SK-N-MC (cell line): ENCODE data around the gene FOSL2.
"Not testable (repeated sequence)": the region's sequence is repeated elsewhere in the genome, so short reads cannot be mapped to it uniquely, and the experiment has no call there.

ENCODE experiments used
- DNase-seq: peaks from one replicate; pipeline ENCODE4 v3.0.0-alpha.2; 2011; ENCODE audit warnings: low read depth, low spot score
- H3K27ac ChIP-seq: fragments of 200-600 bp; sonication (generic); 2 replicates; pipeline ENCODE4 v1.5.1; 2016; ENCODE audit warnings: mixed run types
- H3K36me3 ChIP-seq: fragments of 200-600 bp; sonication (generic); 2 replicates; pipeline ENCODE4 v1.6.1; 2017; ENCODE audit warnings: antibody characterized with exemption, low read length, mixed read lengths; ENCODE audit not compliant: insufficient read depth
- H3K4me3 ChIP-seq: fragments of 200-600 bp; sonication (generic); 2 replicates; pipeline ENCODE4 v1.5.1; 2016
- H3K9ac ChIP-seq: fragments of 200-600 bp; sonication (generic); 2 replicates; pipeline ENCODE4 v1.8.0; 2017; ENCODE audit warnings: mixed run types, mixed read lengths; ENCODE audit not compliant: insufficient read length
- H3K9me3 ChIP-seq: fragments of 200-600 bp; sonication (generic); 2 replicates; pipeline ENCODE4 v1.6.1; 2017; ENCODE audit warnings: low read depth, mild to moderate bottlenecking, antibody characterized with exemption, low read length, moderate library complexity, mixed read lengths
- EZH2 ChIP-seq: fragments of 200-600 bp; sonication (generic); IDR thresholded peaks from one replicate; pipeline ENCODE4 v1.6.1; 2017; ENCODE audit warnings: antibody characterized with exemption
- FOXP2 ChIP-seq: optimal IDR thresholded peaks from 2 replicates; pipeline ENCODE3; 2011; ENCODE audit warnings: mild to moderate bottlenecking, moderate library complexity; ENCODE audit not compliant: insufficient read depth; ENCODE audit errors: extremely low read length, control extremely low read depth
- POLR2AphosphoS5 ChIP-seq: IDR thresholded peaks from 2 replicates; pipeline ENCODE4 v1.6.1; 2012; ENCODE audit warnings: mild to moderate bottlenecking, low read depth, low read length, borderline replicate concordance

Gene FOSL2

GRCh38 chr2:28368357-28368798 lies 24.3 kb upstream of the FOSL2 start:
- no peak overlapping the region for H3K27ac ChIP-seq
- no peak overlapping the region for H3K4me3 ChIP-seq
- DNase-seq = no peak
- no peak for TF ChIP-seq POLR2AphosphoS5
- no peak for TF ChIP-seq EZH2
- no peak for TF ChIP-seq FOXP2
- H3K9me3 ChIP-seq = no peaks in the 10 kb centered on the region
- H3K9ac ChIP-seq = no peak overlapping the region
- no peaks in the 10 kb centered on the region for H3K36me3 ChIP-seq

GRCh38 chr2:28369358-28369757 lies 23.3 kb upstream of the FOSL2 start:
- no peaks in the 10 kb centered on the region for H3K36me3 ChIP-seq
- no peak for TF ChIP-seq FOXP2
- no peak for TF ChIP-seq EZH2
- no peak for TF ChIP-seq POLR2AphosphoS5
- no peak for DNase-seq

GRCh38 chr2:28370354-28370753 lies 22.3 kb upstream of the FOSL2 start:
- TF ChIP-seq POLR2AphosphoS5 (no peak), FOXP2 (no peak), EZH2 (no peak)
- Histone ChIP-seq H3K9me3 (no peaks in the 10 kb centered on the region), H3K36me3 (no peaks in the 10 kb centered on the region), H3K9ac (no peak overlapping the region), H3K4me3 (no peak overlapping the region), H3K27ac (no peak overlapping the region)
- DNase-seq = no peak

More at GRCh38 chr2:28369358-28369757, 23.3 kb upstream of the FOSL2 start:
- Histone ChIP-seq H3K9me3 (no peaks in the 10 kb centered on the region), H3K9ac (no peak overlapping the region), H3K4me3 (no peak overlapping the region), H3K27ac (no peak overlapping the region)

- not testable (repeated sequence) for DNase-seq, H3K9ac ChIP-seq
Measured at GRCh38 chr2:28371728-28372127, 20.9 kb upstream of the FOSL2 start.

GRCh38 chr2:28373854-28374253 lies 18.8 kb upstream of the FOSL2 start:
- Histone ChIP-seq H3K9me3 (no peaks in the 10 kb centered on the region), H3K4me3 (no peak overlapping the region), H3K36me3 (no peaks in the 10 kb centered on the region), H3K27ac (no peak overlapping the region), H3K9ac (no peak overlapping the region)
- DNase-seq = no peak
- TF ChIP-seq FOXP2 = no peak
- TF ChIP-seq EZH2 = no peak
- TF ChIP-seq POLR2AphosphoS5 = no peak

More at GRCh38 chr2:28371728-28372127, 20.9 kb upstream of the FOSL2 start:
- not testable (repeated sequence) for H3K4me3 ChIP-seq, H3K27ac ChIP-seq, H3K36me3 ChIP-seq, H3K9me3 ChIP-seq

GRCh38 chr2:28374331-28374730 lies 18.3 kb upstream of the FOSL2 start:
- no peaks in the 10 kb centered on the region for H3K36me3 ChIP-seq
- H3K9me3 ChIP-seq = no peaks in the 10 kb centered on the region
- H3K4me3 ChIP-seq = no peak overlapping the region
- TF ChIP-seq POLR2AphosphoS5 = no peak
- no peak for TF ChIP-seq FOXP2
- no peak for TF ChIP-seq EZH2
- DNase-seq = no peak
- H3K27ac ChIP-seq = no peak overlapping the region
- no peak overlapping the region for H3K9ac ChIP-seq

- no peak for DNase-seq
- Histone ChIP-seq H3K9me3 (no peaks in the 10 kb centered on the region), H3K9ac (no peak overlapping the region), H3K27ac (no peak overlapping the region), H3K36me3 (no peaks in the 10 kb centered on the region), H3K4me3 (no peak overlapping the region)
- no peak for TF ChIP-seq EZH2
- TF ChIP-seq FOXP2 = no peak
- TF ChIP-seq POLR2AphosphoS5 = no peak
Measured at GRCh38 chr2:28375236-28375635, 17.4 kb upstream of the FOSL2 start.

- DNase-seq = no peak
- H3K9me3 ChIP-seq = no peaks in the 10 kb centered on the region
- H3K4me3 ChIP-seq = no peak overlapping the region
- no peak for TF ChIP-seq EZH2
- no peak for TF ChIP-seq POLR2AphosphoS5
- no peak for TF ChIP-seq FOXP2
- H3K36me3 ChIP-seq = no peaks in the 10 kb centered on the region
- no peak overlapping the region for H3K27ac ChIP-seq
- no peak overlapping the region for H3K9ac ChIP-seq
Measured at GRCh38 chr2:28375742-28376631, 16.7 kb upstream of the FOSL2 start.
